ENCODE measurements around the gene EIF1AD.

EIF1AD gene

GRCh38 chr11:66020212-66020611 lies 18.3 kb upstream of the EIF1AD start:
- TF ChIP-seq POLR2AphosphoS5 (IDR thresholded peaks at IDR 0.05; ENCODE audit: low read depth, low read length) (no peak), FOXP2 (optimal IDR thresholded peaks at IDR 0.05; ENCODE audit: borderline replicate concordance, extremely low read depth, extremely low read length, insufficient read depth) (no peak), REST (IDR thresholded peaks at IDR 0.05; ENCODE audit: insufficient read depth in 1 of 2, low read depth in 2 of 2, low read length in 2 of 2) (no peak), SIN3A (IDR thresholded peaks at IDR 0.05; ENCODE audit: borderline replicate concordance, insufficient read depth, low read length) (no peak), TAF1 (IDR thresholded peaks at IDR 0.05; ENCODE audit: borderline replicate concordance, insufficient read depth, low read length) (no peak)

- no peak for TF ChIP-seq REST (IDR thresholded peaks at IDR 0.05; ENCODE audit: insufficient read depth in 1 of 2, low read depth in 2 of 2, low read length in 2 of 2)
- no peak for TF ChIP-seq POLR2AphosphoS5 (IDR thresholded peaks at IDR 0.05; ENCODE audit: low read depth, low read length)
- TF ChIP-seq FOXP2 (optimal IDR thresholded peaks at IDR 0.05; ENCODE audit: borderline replicate concordance, extremely low read depth, extremely low read length, insufficient read depth): no peak
- no peak for TF ChIP-seq SIN3A (IDR thresholded peaks at IDR 0.05; ENCODE audit: borderline replicate concordance, insufficient read depth, low read length)
- no peak for TF ChIP-seq TAF1 (IDR thresholded peaks at IDR 0.05; ENCODE audit: borderline replicate concordance, insufficient read depth, low read length)
Measured at GRCh38 chr11:66017321-66017720, 15.4 kb upstream of the EIF1AD start.

- no peak for TF ChIP-seq REST (IDR thresholded peaks at IDR 0.05; ENCODE audit: insufficient read depth in 1 of 2, low read depth in 2 of 2, low read length in 2 of 2)
- no peak for TF ChIP-seq TAF1 (IDR thresholded peaks at IDR 0.05; ENCODE audit: borderline replicate concordance, insufficient read depth, low read length)
- TF ChIP-seq POLR2AphosphoS5 (IDR thresholded peaks at IDR 0.05; ENCODE audit: low read depth, low read length): no peak
- no peak for TF ChIP-seq FOXP2 (optimal IDR thresholded peaks at IDR 0.05; ENCODE audit: borderline replicate concordance, extremely low read depth, extremely low read length, insufficient read depth)
- TF ChIP-seq SIN3A (IDR thresholded peaks at IDR 0.05; ENCODE audit: borderline replicate concordance, insufficient read depth, low read length): no peak
Measured at GRCh38 chr11:66016793-66017177, 14.8 kb upstream of the EIF1AD start.

- no peak for TF ChIP-seq FOXP2 (optimal IDR thresholded peaks at IDR 0.05; ENCODE audit: borderline replicate concordance, extremely low read depth, extremely low read length, insufficient read depth)
- TF ChIP-seq REST (IDR thresholded peaks at IDR 0.05; ENCODE audit: insufficient read depth in 1 of 2, low read depth in 2 of 2, low read length in 2 of 2): no peak
- TF ChIP-seq SIN3A (IDR thresholded peaks at IDR 0.05; ENCODE audit: borderline replicate concordance, insufficient read depth, low read length): no peak
- TF ChIP-seq TAF1 (IDR thresholded peaks at IDR 0.05; ENCODE audit: borderline replicate concordance, insufficient read depth, low read length): no peak
- TF ChIP-seq POLR2AphosphoS5 (IDR thresholded peaks at IDR 0.05; ENCODE audit: low read depth, low read length): no peak
Measured at GRCh38 chr11:66015936-66016792, 14.2 kb upstream of the EIF1AD start.
